HG03103 (cell line): ENCODE results near the gene LHFPL2.
"Not testable (repeated sequence)": the region's sequence is repeated elsewhere in the genome, so short reads cannot be mapped to it uniquely, and the experiment has no call there.

Source experiments
- ATAC-seq: cut with Tn5 transposase; IDR thresholded peaks from one replicate; pipeline ENCODE4 v1.9.1; 2021; ENCODE audit warnings: low read depth; ENCODE audit not compliant: unreplicated experiment

The LHFPL2 gene

GRCh38 chr5:78622302-78622971 lies 26.1 kb downstream of the LHFPL2 start:
- no peak for ATAC-seq

DNA sequence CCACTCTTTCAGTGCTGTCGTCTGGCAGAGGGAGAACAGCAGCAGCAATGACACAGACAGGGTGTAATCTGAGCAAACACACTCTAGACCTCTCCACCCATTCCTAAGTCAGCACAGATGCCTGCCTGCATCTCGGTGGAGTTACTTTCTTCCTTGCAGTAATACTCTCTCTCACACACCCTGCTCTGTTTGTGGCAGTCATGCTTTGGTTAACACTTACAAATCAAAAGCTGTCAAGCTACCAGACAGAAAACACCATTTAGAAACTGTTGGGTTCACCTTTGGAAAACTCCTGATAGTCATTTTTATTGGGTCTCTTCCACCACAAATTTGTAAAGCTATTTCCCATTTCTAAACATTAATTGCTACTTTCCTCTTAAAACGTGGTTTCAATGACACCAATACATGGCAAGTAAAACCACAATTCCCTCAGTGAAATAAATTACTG lies 27.3 kb downstream of the LHFPL2 start:
- no peak for ATAC-seq

DNA sequence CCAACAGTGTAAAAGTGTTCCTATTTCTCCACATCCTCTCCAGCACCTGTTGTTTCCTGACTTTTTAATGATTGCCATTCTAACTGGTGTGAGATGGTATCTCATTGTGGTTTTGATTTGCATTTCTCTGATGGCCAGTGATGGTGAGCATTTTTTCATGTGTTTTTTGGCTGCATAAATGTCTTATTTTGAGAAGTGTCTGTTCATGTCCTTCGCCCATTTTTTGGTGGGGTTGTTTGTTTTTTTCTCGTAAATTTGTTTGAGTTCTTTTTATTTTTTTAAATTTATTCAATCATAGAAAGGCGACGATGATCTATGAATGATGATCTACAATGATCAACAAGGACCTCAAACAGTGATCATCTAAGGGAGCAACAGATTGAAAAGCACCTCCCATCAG lies 28.5 kb downstream of the LHFPL2 start:
- not testable (repeated sequence) for ATAC-seq

DNA sequence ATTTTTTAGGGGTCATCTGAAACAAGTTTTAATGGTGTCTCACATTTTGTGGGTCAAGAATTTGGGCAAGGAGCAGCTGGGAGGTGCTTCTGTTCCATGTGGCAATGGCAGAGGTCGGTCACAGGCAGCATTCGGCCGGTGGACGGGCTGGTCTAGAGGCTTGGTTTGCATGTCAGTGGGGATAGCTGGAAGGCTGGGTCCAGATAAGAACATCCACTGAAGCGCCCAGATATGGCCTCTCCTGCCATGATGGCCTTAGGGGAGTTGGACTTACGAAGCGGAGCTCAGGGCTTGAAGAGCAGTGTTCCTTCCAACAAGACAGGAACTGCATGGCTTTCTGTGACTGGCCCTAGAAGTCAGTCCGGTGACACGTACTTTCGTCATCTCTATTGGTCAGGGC lies 30.3 kb downstream of the LHFPL2 start:
- ATAC-seq, result no peak

DNA sequence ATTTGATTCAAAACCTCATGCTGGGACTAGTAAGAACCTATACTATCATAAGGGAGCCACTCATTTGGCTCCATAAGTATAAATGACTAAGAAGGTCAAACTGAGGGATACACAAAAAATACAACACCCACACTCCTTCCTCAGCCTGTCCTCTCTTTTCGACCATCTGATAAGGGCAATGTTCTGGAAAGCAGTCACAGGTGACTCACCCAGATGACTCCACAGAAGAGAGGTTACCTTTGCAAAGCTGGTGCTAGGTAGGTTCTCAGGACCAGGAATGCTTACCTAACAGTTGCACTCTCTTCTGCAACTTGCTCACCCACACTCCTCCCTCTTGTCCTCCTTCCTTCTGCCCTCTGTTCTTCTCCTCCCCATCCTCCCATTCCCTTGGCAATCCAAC lies 32.9 kb downstream of the LHFPL2 start:
- ATAC-seq, result no peak

DNA sequence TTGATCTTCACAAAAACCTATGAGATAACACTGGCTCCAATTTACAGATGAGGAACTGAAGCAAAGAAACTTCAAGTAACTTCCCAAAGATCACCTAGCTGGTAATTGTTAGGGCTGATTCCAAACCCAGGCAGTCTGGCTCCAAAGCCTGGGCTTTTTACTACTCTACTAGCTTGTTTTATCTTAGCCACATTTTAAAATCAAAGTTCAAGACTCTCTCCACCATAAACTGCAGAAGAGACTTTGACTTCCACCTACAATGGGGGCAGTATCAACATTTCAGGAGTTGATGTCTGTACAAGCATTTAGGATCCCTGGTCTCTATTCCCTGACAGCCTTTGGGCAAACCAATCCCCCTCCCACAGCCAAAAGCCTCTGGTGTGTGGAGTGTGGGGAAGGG lies 33.8 kb downstream of the LHFPL2 start:
- ATAC-seq, result no peak

GRCh38 chr5:78613756-78614155 lies 34.8 kb downstream of the LHFPL2 start:
- ATAC-seq, result no peak

GRCh38 chr5:78613151-78613533 lies 35.4 kb downstream of the LHFPL2 start:
- ATAC-seq, result no peak

- ATAC-seq, result no peak
These were observed 36.1 kb downstream of the LHFPL2 start for GRCh38 chr5:78612227-78613150.

- no peak for ATAC-seq
These were observed 37.4 kb downstream of the LHFPL2 start for GRCh38 chr5:78611126-78611605.

- no peak for ATAC-seq
These were observed 37.9 kb downstream of the LHFPL2 start for GRCh38 chr5:78610636-78611035.

DNA sequence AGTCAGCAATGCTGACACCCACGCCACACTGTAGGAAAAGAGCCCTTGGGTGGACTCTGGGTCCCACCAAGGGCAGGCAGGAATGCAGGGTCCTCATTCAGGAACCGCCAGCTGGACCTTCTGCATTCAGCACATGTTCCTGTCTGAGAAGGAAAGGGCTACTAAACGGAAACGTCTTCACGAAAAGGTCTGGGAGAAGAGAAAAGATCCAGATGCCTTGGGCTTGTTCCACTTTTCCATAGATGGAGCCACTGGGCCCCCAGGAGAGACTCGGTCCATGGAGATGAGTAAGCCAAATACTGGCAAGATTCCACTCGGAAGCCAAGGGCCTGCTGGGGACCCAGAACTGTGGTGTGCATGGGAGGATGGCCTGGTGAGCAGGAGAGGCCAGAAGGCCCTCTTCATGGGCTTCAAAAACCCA lies 38.4 kb downstream of the LHFPL2 start:
- ATAC-seq, result no peak

- no peak for ATAC-seq
These were observed 40.7 kb downstream of the LHFPL2 start for GRCh38 chr5:78607864-78608263.

DNA sequence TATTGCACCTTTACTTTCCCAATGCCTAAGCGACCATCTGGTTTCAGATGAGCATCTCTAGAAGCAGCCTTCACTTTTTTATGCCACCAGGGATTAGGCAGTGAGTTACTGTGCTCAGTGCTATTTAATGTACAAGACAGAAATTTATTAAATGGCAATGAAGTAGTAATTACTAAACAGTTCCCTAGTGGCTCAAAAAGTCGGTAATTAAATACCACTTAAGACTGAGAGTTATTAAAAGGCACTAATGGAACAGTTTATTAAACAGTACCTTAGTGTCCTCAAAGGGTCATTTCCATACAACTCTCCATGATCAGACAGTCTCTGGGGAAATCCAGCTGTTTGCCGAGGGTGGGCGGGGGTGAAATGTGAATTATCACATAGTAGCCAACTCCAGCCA lies 42.3 kb downstream of the LHFPL2 start:
- ATAC-seq, result no peak

- ATAC-seq, result no peak
These were observed 43.0 kb downstream of the LHFPL2 start for GRCh38 chr5:78605611-78606010.

DNA sequence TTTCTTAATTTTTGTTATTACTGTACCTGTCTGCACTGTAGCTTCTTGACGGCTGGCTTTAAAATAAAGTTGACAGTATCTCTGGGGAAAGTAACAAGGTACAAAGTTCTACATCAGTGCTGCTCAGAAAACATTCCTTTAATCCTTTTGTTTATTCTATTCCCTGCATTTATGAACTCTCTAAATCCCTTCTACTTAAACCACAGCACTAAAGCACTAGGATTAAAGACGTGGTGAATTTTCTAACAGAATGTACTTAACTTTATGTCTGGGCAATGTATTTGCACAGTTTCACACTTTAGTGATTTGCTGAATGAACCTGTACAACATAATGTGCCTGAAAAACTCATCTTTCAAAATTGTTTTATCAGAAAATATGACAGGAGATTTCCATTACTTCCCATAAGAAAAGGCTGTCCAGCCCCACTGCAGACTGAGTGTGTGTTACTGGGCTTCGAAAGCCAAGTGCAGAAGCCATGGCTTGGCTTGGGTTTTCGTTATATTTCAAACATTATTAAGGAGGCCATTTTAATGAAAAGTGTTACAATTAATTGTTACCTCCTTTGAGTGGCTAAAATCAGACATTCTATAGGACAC lies 43.8 kb downstream of the LHFPL2 start:
- ATAC-seq, result no peak

DNA sequence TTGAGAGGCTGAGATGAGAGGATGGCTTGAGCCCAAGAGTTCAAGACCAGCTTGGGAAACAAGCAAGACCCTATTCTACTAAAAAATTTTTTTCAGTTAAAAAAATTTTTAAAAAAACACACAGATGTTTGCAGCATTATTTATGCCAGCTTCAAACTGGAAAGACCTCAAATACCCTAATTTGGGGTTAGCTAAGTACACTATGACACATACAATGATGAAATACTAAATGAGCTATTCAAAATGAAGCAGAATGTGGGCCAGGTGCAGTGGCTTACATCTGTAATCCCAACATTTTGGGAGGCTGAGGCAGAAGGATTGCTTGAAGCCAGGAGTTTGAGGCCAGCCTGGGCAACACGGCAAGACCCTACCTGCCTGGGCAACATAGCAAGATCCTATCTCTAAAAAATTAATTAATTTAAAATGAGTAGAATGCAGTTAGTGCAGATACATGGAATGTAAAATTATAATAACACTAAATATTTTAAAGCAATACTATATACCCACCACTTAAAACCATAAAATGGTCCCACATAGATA lies 44.9 kb downstream of the LHFPL2 start:
- no peak for ATAC-seq

GRCh38 chr5:78602400-78602799 lies 46.2 kb downstream of the LHFPL2 start:
- no peak for ATAC-seq

DNA sequence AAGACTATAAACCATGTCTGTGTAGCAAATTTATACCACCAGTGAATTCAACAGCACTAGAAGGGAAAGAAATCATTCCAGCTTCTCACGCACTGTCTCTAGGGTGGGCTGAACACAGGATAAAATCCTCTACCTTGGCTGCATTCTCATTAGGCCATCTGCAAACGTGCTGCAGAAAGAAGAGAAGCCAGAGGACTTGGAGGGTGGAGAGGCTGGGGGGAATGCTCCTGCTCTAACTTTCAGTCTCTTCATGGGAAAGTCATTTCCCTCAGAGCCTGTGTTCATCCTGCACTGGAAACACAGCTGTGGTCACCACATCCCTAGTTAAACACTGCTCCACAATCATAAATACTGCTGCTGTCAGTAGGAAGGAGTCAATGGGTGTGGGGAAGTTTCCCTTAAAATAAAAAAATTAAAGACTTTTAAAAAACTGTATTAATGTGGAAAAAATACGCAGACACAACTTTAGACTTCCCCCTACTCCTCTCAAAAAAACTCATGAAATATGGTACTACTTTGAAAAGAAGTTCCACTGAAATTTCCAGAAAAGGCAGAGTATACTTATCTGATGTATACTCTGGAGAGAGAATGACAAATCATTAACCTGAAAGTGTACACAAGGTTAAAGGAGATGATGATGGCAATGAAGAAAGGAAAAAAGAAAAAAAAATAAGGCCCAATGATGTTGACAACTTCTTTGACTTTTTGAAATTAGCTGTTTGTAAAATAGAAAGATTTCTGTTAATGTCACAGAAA lies 46.8 kb downstream of the LHFPL2 start:
- no peak for ATAC-seq

DNA sequence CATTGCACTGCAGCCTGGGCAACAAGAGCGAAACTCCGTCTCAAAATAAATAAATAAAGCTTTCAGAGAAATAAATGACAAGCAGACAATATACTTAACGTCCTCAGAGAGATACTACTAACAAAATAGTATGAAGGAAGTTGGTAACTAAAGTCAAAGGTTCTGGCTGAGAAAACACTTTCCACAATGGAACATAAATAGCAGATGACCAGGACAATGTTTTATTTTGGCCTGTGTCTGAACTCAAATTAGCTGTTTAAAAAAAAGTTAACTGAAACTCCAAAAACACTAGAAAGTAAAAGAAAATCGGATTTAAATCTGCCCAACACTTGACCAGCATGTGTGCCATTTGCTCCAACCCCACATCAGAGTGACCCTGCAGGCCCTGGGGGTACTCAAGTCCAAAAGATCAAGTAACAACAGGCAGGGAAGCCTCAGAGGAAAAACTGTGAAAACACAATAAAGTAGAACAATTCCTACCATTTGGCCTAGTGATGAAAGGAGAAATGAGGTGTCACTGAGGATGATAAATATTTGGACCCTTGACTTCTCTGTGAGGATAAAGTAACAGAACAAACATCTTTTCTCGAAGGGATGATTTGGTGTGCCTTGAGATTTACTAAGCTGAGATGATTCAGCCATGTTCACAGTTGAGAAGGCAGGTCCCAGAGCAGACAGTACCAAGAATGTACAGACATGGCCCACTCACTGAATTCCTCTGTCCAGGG lies 47.7 kb downstream of the LHFPL2 start:
- no peak for ATAC-seq
